Adrenal gland (tissue), 5 donors: ENCODE data around the gene MTMR10.

Experiments used
- POLR2A ChIP-seq, 2 donors: fragments of 450-650 bp; IDR thresholded peaks; one replicate each; pipeline ENCODE4 v1.6.1; 2017; ENCODE audit warnings: antibody characterized with exemption in 2 of 2, mild to moderate bottlenecking in 2 of 2, moderate library complexity in 1 of 2
- TF ChIP-seq, protein P1 (sequence below), 6 experiments: fragments of 450-650 bp in 4 of 6; fragments of 200-600 bp in 2 of 6; sonication (generic) in 1 of 6; IDR thresholded peaks; 1 replicate in 5 of 6; 2 replicates in 1 of 6; pipeline versions ENCODE4 v1.5.1 to v1.8.0; 2016 to 2021; ENCODE audit warnings: antibody characterized with exemption in 6 of 6, mild to moderate bottlenecking in 2 of 6, moderate library complexity in 1 of 6
- donor health status: DM: no; HTN: no; CAD: no.

DNA sequence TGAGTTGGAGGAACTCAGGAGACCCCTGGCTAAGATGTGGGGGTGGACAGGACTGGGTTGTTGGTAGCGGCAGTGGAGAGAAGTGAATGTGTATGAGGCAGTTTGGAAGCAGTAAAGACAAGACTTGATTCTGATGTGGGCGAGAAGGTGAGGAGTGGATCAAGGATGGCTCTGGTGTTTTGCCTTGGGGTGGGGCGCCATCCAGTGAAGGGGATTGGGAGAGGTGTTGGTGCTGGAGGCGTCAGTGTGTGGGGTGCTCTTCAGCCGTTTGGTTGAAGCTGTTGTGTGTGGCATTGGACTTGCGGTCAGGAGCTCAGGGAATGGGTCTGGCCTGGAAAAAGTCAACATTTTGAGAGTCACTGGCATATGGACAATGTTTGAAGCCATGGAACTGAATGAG lies 74.4 kb downstream of the MTMR10 start:
- TF ChIP-seq, protein P1, sequence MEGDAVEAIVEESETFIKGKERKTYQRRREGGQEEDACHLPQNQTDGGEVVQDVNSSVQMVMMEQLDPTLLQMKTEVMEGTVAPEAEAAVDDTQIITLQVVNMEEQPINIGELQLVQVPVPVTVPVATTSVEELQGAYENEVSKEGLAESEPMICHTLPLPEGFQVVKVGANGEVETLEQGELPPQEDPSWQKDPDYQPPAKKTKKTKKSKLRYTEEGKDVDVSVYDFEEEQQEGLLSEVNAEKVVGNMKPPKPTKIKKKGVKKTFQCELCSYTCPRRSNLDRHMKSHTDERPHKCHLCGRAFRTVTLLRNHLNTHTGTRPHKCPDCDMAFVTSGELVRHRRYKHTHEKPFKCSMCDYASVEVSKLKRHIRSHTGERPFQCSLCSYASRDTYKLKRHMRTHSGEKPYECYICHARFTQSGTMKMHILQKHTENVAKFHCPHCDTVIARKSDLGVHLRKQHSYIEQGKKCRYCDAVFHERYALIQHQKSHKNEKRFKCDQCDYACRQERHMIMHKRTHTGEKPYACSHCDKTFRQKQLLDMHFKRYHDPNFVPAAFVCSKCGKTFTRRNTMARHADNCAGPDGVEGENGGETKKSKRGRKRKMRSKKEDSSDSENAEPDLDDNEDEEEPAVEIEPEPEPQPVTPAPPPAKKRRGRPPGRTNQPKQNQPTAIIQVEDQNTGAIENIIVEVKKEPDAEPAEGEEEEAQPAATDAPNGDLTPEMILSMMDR (IDR thresholded peaks at IDR 0.05), result no peak
- no peak for TF ChIP-seq POLR2A (IDR thresholded peaks at IDR 0.05)
